HG02588 (cell line): Measurements from ENCODE around the gene PYM1.
"Not testable (repeated sequence)": the region's sequence is repeated elsewhere in the genome, so short reads cannot be mapped to it uniquely, and the experiment has no call there.

Experiments
- ATAC-seq: cut with Tn5 transposase; IDR thresholded peaks from one replicate; pipeline ENCODE4 v1.9.1; 2021; ENCODE audit warnings: mild to moderate bottlenecking, moderate library complexity; ENCODE audit not compliant: unreplicated experiment

Gene PYM1

DNA sequence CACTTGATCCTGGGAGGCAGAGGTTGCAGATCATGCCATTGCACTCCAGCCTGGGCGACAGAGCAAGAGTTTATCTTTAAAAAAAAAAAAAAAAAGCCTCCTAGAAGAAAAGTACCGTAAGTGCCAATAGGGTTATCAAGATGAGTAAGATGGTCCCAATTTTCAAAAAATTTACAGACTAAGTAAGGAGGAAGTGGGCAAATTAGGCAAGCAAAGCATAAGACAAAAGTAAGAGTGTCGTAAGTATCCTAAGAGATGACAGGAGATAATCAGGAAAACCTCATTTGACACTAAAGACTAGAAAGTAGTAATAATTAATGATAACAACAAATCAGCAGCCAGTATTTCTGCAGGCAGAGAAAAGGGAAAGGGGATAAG is 12.2 kb downstream of the PYM1 start:
- no peak for ATAC-seq

DNA sequence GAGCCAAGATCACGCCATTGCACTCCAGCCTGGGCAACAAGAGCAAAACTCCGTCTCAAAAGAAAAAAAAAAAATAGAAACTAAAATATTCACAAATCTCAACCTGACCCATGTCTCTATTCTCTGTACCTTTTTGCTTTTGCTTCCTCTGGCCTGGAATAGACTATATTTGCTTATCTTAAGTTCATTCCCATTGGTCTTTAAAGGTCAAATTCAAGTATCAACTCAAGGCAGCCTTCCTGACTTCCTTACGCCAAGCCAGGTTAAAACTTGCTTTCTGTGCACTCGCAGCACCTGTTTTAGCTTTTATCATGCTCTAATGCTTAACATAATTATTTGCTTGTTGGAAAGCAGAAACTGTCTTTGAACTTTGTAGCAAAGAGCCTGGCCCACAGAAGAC is 14.8 kb downstream of the PYM1 start:
- ATAC-seq = no peak

DNA sequence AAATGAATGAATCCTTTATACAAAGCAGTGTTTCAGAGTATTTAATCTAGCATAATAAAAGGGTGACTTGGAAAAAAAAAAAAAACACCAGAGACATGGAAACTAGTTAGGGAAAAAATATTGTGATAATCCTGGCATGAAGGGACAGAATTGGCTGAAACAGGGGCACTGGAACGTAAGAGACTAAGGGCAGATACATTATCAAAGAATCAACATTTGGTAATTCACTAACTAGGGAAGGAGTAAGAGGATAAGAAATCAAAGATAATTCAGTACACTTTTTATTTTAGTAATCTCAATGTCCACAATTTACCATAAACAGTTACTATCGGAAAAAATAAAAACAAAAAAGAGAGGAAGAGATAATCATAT is 18.2 kb downstream of the PYM1 start:
- ATAC-seq = no peak

DNA sequence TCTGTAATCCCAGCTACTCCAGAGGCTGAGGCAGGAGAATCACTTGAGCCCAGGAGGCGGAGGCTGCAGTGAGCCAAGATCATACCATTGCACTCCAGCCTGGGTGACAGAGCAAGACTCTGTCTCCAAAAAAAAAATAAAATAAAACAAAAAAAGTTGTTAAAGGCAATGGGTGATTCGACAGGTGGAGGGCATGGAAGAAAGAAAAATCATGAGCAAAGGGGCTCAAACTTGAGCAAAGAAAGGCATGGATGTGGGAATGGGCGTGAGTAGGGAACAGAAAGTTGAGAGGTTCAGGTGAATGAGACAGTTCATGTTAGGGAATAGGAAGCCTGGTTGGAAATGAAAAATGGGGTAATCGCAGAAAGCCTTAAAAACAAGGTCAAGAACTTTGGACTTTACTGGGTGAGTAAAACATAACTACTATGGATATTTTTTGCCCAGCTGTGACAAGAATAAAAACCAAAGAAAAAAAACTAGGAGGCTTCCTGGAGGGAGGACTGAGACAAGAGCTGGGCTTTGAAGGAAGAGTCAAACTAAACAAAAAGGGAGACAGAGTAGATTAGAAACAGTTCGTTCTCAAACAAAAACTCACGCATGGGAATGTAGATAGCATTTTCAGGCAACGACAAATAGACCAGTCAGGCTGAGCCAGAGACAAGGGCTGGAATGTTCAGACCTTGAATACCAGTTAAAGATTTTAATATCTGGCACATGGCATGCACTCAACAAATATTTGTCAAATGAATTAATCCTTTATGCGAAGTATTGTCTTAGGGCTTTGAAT is 18.8 kb downstream of the PYM1 start:
- no peak for ATAC-seq

DNA sequence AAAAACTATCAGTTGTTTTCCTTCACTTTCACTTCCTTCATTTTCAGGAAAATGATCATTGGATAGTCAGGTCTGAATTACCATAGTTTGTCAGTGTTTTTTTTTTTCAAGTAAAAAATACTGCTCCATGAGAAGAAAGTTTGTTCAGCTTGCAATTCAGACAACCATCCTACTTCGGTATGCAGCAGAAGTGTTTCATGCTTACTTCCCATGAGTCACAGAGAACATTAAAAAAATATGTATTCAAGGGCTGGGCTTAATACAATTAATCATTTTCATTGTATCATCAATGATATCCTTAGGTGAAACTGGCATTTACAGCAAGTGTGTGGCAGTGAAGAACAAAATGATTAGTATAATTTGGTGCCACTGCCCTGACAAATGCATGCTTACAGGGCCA is 21.6 kb downstream of the PYM1 start:
- no peak for ATAC-seq

DNA sequence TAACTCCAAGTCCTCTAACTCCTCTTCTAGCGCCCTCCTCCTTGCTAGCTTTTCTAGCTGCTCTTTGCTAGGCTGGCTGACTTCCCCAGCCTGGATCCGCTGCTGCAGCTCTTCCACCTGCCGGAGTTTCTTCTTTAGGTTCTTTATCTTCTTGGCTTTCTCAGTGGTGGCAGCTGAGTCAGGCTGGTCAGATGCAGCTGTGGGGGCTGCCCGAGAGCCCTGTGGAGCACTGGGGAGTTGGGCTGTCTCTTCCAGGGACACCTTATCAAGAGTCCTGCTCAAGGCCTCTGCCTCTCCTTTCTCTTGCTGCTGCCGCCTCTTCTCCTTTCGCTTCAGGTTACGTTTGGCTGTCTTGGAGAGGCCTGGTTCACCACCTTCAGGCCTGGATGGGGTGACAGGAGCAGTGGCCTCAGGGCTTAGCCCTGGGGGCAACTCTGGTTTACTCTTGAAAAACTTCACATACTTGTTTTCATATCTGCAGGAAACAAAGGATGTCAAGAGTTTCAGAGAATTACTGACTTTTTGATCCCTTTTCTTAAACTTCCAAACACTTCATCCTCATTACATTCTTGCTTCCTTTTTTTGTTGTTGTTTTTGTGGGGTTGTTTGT is 25.7 kb downstream of the PYM1 start:
- no peak for ATAC-seq

DNA sequence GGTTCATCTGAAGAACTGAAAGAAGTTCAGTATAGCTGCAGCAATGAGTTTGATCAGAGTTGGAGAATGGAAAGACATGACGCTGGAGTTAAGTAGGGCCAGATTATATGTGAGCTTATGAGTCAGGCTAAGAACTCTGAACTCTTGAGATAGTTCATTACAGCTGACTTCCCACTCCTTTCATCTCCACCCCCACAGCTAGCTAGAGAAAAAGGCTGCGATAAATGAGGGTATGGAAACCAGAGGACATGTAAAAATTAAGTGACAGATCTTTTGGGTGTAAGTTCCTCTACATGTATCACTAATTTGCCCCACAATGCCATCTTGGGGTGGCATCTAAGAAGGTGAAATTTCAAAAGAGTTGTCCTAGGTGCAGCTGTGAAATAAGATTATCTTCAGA is 28.6 kb downstream of the PYM1 start:
- ATAC-seq = no peak

DNA sequence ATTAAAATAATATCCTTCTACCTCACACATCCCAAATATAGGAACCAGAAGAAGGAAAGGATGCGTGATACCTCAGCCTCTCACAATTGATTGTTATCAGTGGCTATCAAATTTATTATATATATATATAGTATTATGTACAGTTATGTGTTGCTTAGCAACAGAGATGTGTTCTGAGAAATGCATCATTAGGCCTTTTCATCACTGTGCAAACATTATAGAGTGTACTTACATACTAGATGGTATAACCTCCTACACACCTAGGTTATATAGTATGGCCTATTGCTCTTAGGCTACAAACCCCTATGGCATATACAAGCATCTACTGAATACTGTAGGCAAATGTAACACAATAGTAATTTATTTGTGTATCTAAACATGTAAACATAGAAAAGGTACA is 34.0 kb downstream of the PYM1 start:
- no peak for ATAC-seq

DNA sequence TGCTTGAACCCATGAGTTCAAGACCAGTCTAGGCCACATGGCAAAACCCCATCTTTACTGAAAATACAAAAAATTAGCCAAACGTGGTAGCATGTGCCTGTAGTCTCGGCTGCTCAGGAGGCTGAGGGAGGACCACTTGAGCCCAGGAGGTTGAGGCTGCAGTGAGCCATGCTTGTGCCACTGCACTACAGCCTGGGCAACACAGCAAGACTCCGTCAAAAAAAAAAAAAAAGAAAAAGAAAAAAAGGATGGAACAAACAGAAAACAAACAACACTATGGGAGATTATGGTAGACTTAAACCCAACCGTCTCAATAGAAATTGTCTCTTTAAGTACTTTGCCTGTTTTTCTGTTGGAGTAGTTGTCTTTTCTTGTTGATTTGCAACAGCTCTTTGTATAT is 36.4 kb downstream of the PYM1 start:
- ATAC-seq = no peak

DNA sequence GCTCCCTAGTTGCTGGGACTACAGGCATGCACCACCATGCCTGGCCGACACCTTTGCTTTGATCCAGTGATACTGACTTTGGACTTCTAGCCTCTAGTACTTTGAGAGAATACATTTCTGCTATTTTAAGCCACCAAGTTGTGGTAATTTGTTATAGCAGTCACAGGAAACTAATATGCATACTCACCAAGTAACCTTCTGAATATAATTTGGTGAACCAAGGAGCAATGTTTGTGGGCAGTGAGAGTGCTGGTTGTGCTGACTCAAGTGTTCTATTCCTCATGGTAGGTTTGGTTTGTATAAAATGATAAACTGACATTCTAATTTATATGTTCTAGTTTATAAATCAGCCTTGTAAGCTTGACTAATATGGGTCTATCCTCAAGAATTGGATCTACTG is 42.6 kb downstream of the PYM1 start:
- ATAC-seq = no peak

DNA sequence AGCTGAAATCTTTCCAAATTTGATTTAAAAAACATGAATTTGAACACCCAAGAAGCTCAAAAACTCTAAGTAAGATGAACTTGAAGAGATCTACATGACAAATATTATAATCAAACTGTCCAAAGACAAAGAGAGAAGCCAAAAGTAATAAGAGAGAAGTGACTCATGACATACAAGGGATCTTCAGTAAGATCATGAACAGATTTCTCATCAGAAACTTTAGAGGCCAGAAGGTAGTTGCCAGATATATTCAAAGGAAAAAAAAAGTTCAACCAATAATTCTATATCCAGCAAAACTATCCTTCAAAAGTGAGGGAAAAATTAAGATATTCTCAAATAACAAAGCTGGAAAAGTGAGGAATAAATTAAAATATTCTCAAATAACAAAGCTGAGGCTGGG is 49.9 kb downstream of the PYM1 start:
- ATAC-seq = no peak

DNA sequence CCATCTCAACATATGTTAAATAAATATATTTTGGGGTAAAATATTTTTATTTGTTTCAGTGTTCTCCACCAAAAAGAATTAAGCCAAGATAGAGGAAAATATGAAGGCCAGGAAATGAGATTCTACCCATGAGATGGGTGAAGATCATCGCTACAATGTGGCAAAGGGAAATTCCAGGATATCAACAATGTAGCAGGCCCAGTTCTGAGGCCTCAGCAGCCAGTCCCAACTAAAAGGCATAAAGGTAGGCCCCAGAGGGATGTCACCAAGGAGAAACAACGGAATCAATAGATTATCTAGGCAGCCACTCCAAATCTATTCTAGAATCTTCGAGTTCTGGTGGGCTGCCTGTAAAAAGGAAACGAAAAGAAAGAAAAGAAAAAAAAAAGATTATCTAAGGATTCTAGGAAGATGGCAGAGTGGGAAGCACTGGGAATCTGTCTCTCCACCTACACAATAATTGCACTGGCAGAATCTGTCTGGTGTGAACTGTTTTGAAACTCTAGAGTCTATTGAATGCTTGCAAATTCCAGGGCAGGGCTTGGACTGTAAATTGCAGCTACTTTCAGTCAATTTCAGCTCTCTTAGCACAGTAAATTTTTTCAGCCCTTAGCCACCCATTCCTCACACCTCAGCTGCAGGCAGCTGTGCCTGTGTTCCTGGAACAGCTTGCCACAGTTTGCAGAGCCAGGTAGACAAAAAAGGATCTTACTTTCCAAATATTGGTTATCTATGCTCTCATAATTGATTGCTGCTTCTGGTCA is 51.8 kb downstream of the PYM1 start:
- ATAC-seq = no peak

DNA sequence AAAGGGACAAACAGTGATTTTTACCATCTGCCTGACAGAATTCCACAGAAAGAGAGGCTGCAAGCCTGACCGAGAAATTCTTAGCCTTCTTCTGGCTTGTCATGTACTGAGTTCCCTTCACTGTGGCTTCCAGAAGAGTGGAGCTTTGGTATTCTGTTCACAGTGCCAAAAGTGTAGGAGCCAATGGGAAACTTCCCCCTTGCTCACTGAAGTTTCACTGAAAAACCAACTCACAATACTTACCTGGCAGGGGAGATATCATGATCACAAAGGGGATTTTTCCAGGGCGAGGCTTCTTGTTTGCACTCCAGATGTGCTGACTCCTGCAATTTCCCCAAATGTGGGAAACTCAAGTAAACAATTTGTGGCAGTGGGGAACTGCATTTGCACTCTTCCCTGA is 53.3 kb downstream of the PYM1 start:
- no peak for ATAC-seq

DNA sequence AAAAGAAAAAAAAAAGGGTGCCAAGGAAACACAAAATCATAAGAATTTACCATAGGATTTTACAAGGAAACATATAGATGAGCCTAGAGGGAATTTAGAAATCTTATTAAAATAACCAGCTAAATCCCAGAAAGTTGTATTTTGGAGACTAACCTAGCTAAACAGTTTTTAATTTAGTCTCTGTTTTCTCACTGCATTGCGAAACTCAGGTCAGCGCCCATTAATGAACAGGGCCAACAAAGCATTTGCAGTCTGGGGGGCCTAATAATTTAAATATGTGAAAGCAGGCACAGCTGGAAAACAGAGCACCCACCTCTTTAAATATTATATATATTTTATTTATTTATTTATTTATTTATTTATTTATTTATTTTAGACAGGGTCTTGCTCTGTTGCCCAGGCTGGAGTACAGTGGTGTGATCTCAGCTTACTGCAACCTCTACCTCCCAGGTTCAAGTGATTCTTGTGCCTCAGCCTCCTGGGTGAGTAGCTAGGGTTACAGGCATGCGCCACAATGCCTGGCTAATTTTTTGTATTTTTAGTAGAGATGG is 61.2 kb downstream of the PYM1 start:
- not testable (repeated sequence) for ATAC-seq

DNA sequence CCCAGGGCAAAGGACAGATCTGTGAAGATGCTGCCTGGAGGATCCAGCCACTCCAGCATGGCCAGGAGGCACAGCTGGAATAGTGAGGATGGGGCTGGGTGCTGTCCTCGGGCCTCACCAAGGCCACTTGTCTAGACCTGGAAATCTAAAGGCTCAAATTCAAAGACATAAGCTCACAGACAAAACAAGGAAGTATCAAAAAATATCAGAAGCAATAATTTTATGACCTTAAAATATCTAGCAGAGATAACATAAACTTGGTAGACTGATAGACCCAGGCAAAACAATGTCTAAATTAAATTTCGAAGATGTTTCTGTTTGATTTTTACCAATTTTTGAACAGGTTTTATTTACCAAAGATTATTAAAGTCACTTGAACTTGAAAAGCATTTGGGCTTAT is 62.4 kb downstream of the PYM1 start:
- ATAC-seq = no peak

DNA sequence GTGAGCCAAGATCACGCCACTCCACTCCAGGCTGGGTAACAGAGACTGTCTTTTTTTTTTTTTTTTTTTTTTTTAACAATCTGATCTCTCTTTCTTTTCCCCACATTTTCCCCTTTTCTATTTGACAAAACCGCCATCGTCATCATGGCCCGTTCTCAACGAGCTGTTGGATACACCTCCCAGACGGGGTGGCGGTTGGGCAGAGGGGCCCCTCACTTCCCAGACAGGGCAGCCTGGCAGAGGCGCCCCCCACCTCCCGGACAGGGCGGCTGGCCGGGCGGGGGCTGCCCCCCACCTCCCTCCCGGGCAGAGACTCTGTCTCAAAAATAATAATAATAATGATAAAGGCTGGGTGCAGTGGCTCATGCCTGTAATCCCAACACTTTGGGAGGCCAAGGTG is 64.8 kb downstream of the PYM1 start:
- ATAC-seq = not testable (repeated sequence)

DNA sequence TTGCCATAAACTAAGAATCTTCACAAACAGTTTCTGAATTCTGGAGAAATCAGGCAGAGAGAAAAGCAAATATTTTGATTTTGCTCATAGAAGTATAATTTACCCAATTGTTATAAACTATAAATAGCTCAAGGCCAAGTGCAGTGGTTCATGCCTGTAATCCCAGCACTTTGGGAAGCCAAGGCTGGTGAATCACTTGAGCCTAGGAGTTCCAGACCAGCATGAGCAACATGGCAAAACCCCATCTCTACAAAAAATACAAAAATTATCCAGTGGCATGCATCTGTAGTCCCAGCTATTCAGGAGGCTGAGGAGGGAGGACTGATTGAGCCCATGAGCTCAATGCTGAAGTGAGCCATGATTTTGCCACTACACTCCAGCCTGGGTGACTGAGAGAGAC is 65.4 kb downstream of the PYM1 start:
- ATAC-seq = no peak

DNA sequence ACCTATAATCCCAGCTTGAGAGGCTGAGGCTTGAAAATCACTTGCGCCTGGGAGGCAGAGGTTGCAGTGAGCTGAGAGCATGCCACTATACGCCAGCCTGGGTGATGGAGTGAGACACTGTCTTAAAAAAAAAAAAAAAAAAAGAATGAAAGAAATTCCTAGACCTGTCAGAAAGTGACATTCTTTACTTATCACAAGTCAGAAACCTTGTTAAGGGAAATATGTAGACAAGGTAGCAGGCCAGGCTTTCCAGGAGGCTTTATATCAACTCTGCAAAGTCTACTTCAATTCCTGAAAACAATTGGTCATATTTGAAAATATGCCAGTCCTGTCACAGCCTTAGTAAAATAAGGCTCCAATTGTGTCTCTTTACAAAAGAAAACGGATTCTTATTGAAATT is 65.8 kb downstream of the PYM1 start:
- no peak for ATAC-seq

DNA sequence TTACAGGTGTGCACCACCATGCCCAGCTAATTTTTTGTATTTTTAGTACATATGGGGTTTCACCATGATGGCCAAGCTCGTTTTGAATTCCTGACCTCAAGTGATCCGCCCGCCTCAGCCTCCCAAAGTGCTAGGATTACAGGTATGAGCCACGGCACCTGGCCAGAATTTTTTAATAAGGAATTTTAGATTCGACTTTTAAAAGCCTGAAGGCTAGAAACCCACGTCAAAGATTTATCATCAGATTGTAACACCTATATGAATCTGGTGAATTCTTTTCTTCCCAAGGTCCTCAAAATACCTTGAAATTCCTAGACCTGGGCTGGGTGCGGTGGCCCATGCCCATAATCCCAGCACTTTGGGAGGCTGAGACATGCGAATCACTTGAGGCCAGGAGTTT is 66.3 kb downstream of the PYM1 start:
- ATAC-seq = no peak

DNA sequence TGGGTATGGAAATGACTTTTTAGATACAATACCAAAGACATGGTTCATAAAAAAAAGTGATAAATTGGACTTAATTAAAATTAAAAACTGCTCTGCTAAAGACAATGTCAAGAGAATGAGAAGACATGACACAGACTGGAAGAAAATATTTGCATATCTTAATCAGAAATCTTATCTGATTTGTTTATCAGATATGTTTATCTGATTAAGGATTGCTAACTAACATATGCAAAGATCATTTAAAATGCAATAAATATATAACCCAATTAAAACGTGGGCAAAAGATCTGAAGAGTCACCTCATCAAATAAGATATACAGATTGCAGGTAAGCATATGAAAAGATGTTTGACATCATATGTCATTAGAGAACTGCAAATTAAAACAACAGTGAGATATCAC is 75.0 kb downstream of the PYM1 start:
- ATAC-seq = no peak
